Measurements from ENCODE around the gene FHAD1.

Gene FHAD1

DNA sequence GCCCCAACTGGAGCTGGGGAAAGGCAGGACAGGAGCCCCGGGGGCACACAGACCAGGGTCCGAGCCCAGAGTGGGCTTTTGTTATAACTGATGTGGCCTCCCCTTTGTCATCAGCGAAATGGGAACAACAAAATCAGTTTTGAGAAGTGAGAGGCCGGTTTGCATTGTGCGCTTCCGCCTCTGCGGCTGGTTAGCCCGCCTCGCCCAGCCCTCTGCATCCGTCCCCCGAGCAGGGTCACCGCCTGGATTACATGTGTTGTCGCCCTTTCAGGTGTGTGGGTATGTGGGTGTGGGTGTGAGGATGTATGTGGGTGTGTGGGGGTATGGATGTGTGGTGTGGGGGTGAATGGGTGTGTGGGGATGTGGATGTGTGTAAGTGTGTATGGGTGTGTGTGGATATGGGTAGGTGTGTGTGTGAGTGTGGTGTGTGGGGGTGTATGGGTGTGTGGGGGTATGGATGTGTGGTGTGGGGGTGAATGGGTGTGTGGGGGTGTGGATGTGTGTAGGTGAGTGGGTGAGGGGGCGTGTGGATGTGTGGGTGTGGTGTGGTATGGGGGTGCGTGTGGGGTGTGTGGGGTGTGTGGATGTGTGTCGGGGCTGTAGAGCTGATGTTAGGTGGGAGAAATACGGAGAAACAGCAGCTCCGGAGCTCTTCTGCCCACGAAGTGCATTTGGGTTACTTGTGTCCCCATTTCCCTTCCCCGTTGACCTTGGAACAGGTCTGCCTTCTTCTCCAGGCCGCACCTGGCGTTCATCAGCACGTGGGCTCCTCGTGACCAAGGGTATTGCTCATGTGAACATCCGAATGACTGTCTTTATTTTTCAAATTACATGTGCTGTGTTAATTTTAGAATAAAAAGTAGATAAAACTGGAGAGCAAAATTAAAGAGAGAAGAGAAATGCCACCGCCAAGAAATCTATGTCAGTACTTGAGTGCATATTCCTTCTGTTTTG lies 67.6 kb downstream of the FHAD1 start:
- Histone ChIP-seq H3K27ac (ENCODE audit: insufficient read depth, low read depth, low read length, poor library complexity, severe bottlenecking) (no peak overlapping the region), H3K4me1 (ENCODE audit: control insufficient read depth, insufficient read depth, low read length) (no peaks in the 10 kb centered on the region), H3K4me3 (ENCODE audit: insufficient read depth, low read depth, low read length) (no peak overlapping the region), H3K27me3 (ENCODE audit: control insufficient read depth, insufficient read depth, low read length, poor library complexity, severe bottlenecking) (no peaks in the 10 kb centered on the region), H3K36me3 (ENCODE audit: control insufficient read depth, insufficient read depth, low read length) (no peaks in the 10 kb centered on the region), H3K9me3 (ENCODE audit: control insufficient read depth, low read length) (no peaks in the 10 kb centered on the region)
- 95 to 97% methylated on average over 25 to 26 of the region's 26 CpGs for WGBS, 2 experiments

DNA sequence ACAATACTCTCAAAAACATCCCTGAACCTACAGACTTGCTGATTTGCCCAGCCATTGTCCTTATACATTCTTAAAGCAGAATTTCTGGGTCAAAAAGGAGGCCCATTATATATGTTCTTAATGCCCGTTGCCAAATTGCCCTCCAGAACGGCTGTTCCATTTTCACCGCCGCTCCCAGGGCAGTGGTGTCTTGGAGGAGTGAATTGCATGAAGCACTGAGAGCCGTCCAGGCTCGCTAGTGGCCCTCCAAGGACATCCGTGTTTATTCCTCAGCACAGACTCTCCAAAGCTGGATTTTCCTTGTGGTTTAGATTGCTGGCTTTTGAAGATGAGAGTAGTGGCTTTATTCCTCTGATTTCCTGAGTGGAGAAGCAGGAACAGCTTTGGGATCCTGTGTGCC lies 68.8 kb downstream of the FHAD1 start:
- WGBS, 2 experiments: 79 to 83% methylated on average over 7 of the region's 7 CpGs

DNA sequence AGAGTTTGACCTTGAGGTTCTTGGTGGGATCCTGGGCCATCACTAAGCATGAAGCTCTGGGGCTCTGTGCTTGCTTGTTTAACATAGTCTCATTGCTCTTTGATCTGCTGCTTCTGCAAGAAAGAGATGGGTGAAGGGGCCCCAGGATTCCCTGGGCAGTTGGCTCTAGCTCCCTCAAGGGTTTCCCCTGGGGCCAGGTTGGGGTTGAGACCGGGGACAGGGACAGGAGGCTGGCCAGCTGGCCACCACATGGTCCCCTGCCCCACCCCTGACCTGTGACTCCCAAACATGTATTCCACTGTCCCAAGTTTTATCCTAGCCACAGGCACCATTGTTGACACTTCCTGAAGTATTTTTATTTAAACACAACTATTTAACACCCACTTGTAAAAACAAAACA lies 69.5 kb downstream of the FHAD1 start:
- no peak overlapping the region for H3K27ac ChIP-seq (ENCODE audit: insufficient read depth, low read depth, low read length, poor library complexity, severe bottlenecking)
- no peak overlapping the region for H3K4me3 ChIP-seq (ENCODE audit: insufficient read depth, low read depth, low read length)
- H3K9me3 ChIP-seq (ENCODE audit: control insufficient read depth, low read length): no peaks in the 10 kb centered on the region
- WGBS, 2 experiments: 22 to 42% methylated on average over 1 of the region's 1 CpG
- no peaks in the 10 kb centered on the region for H3K27me3 ChIP-seq (ENCODE audit: control insufficient read depth, insufficient read depth, low read length, poor library complexity, severe bottlenecking)
- H3K4me1 ChIP-seq (ENCODE audit: control insufficient read depth, insufficient read depth, low read length): no peaks in the 10 kb centered on the region
- H3K36me3 ChIP-seq (ENCODE audit: control insufficient read depth, insufficient read depth, low read length): no peaks in the 10 kb centered on the region

More for the DNA sequence above, 68.8 kb downstream of the FHAD1 start:
- no peaks in the 10 kb centered on the region for H3K36me3 ChIP-seq (ENCODE audit: control insufficient read depth, insufficient read depth, low read length)
- no peaks in the 10 kb centered on the region for H3K27me3 ChIP-seq (ENCODE audit: control insufficient read depth, insufficient read depth, low read length, poor library complexity, severe bottlenecking)
- no peak overlapping the region for H3K27ac ChIP-seq (ENCODE audit: insufficient read depth, low read depth, low read length, poor library complexity, severe bottlenecking)
- H3K4me3 ChIP-seq (ENCODE audit: insufficient read depth, low read depth, low read length): no peak overlapping the region
- no peaks in the 10 kb centered on the region for H3K9me3 ChIP-seq (ENCODE audit: control insufficient read depth, low read length)
- no peaks in the 10 kb centered on the region for H3K4me1 ChIP-seq (ENCODE audit: control insufficient read depth, insufficient read depth, low read length)

GRCh38 chr1:15320267-15320666 lies 73.2 kb downstream of the FHAD1 start:
- Histone ChIP-seq H3K36me3 (ENCODE audit: control insufficient read depth, insufficient read depth, low read length) (no peaks in the 10 kb centered on the region), H3K9me3 (ENCODE audit: control insufficient read depth, low read length) (no peaks in the 10 kb centered on the region), H3K27me3 (ENCODE audit: control insufficient read depth, insufficient read depth, low read length, poor library complexity, severe bottlenecking) (no peaks in the 10 kb centered on the region), H3K27ac (ENCODE audit: insufficient read depth, low read depth, low read length, poor library complexity, severe bottlenecking) (no peak overlapping the region), H3K4me1 (ENCODE audit: control insufficient read depth, insufficient read depth, low read length) (peaks cover 12% of the 10 kb centered on the region), H3K4me3 (ENCODE audit: insufficient read depth, low read depth, low read length) (no peak overlapping the region)
- WGBS, 2 experiments: 93% methylated on average over 4 to 5 of the region's 5 CpGs

GRCh38 chr1:15321601-15322000 lies 74.6 kb downstream of the FHAD1 start:
- Histone ChIP-seq H3K36me3 (ENCODE audit: control insufficient read depth, insufficient read depth, low read length) (no peaks in the 10 kb centered on the region), H3K27ac (ENCODE audit: insufficient read depth, low read depth, low read length, poor library complexity, severe bottlenecking) (no peak overlapping the region), H3K9me3 (ENCODE audit: control insufficient read depth, low read length) (no peaks in the 10 kb centered on the region), H3K4me3 (ENCODE audit: insufficient read depth, low read depth, low read length) (no peak overlapping the region), H3K4me1 (ENCODE audit: control insufficient read depth, insufficient read depth, low read length) (peaks cover 12% of the 10 kb centered on the region), H3K27me3 (ENCODE audit: control insufficient read depth, insufficient read depth, low read length, poor library complexity, severe bottlenecking) (no peaks in the 10 kb centered on the region)
- 91 to 95% methylated on average over 2 of the region's 2 CpGs for WGBS, 2 experiments

DNA sequence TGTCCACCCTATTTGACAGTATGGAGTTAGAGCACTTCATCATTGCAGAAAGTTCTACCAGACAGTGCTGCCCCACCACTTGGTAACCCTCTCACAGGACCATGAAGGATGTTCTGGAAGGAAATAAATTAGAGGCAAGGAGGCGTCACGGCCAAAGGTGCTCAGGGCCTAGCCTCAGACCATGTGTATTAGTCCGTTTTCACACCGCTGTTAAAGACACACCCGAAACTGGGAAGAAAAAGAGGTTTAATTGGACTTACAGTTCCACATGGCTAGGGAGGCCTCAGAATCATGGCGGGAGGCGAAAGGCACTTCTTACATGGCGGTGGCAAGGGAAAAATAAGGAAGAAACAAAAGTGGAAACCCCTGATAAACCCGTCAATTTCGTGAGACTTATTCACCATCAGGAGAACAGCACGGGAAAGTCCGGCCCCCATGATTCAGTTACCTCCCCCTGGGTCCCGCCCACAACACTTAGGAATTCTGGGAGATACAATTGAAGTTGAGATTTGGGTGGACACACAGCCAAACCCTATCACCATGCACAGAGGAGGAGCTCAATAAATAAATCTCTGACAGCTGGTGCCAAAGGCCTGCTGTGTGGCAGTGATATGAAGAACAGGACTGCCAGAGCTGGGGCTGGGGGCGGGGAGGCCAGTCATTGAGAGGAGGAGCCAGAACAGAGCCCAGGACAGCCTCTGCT lies 75.8 kb downstream of the FHAD1 start:
- Histone ChIP-seq H3K27ac (ENCODE audit: insufficient read depth, low read depth, low read length, poor library complexity, severe bottlenecking) (no peak overlapping the region), H3K4me3 (ENCODE audit: insufficient read depth, low read depth, low read length) (no peak overlapping the region), H3K27me3 (ENCODE audit: control insufficient read depth, insufficient read depth, low read length, poor library complexity, severe bottlenecking) (no peaks in the 10 kb centered on the region), H3K4me1 (ENCODE audit: control insufficient read depth, insufficient read depth, low read length) (peaks cover 22% of the 10 kb centered on the region), H3K9me3 (ENCODE audit: control insufficient read depth, low read length) (no peaks in the 10 kb centered on the region), H3K36me3 (ENCODE audit: control insufficient read depth, insufficient read depth, low read length) (no peaks in the 10 kb centered on the region)
- 85 to 90% methylated on average over 14 of the region's 14 CpGs for WGBS, 2 experiments

- Histone ChIP-seq H3K36me3 (ENCODE audit: control insufficient read depth, insufficient read depth, low read length) (no peaks in the 10 kb centered on the region), H3K9me3 (ENCODE audit: control insufficient read depth, low read length) (no peaks in the 10 kb centered on the region), H3K27me3 (ENCODE audit: control insufficient read depth, insufficient read depth, low read length, poor library complexity, severe bottlenecking) (no peaks in the 10 kb centered on the region), H3K4me3 (ENCODE audit: insufficient read depth, low read depth, low read length) (no peak overlapping the region), H3K27ac (ENCODE audit: insufficient read depth, low read depth, low read length, poor library complexity, severe bottlenecking) (no peak overlapping the region), H3K4me1 (ENCODE audit: control insufficient read depth, insufficient read depth, low read length) (peaks cover 22% of the 10 kb centered on the region)
- 47 to 55% methylated on average over 13 to 15 of the region's 15 CpGs for WGBS, 2 experiments
Observed at GRCh38 chr1:15323351-15323988, 76.4 kb downstream of the FHAD1 start.

DNA sequence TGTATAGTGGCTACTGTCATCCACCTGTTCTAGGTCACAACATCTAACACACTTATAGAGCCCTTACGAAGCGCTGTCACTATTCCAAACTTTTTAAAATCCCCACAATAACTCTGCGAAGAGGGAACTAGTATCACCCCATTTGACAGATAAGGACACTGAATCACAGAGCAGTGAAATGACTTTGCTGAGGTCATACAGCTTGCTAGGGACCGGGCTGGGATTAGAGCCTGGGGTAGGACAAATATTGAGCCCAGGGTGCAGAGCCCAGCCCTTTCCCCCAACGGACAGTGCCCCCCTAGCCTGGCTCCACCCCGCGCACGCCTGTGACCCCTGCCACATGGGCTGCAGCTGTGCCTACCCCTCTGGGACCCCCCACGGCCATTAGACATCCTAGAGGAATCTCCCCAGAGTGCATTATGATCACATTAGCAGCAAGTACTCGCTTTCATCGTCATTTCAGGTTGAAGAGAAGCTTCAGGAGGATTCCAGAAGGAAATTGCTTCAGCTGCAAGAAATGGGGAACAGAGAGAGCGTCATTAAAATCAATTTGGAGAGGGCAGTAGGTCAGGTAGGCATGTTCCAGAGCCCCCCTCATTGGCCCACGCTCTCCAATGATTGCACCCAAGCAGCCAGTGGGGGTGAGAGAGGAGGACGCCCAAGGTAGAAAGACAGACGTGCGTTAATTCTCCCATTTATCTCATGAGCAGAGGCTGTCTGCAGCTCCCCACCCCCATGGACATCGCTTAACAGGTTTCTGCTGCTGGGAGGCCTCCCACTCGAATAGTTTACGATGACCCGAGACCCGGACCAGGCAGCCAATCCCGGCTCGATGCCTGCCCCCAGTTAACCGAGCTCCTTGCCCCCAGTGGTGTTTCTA lies 77.2 kb downstream of the FHAD1 start:
- no peaks in the 10 kb centered on the region for H3K27me3 ChIP-seq (ENCODE audit: control insufficient read depth, insufficient read depth, low read length, poor library complexity, severe bottlenecking)
- H3K4me3 ChIP-seq (ENCODE audit: insufficient read depth, low read depth, low read length): no peak overlapping the region
- H3K4me1 ChIP-seq (ENCODE audit: control insufficient read depth, insufficient read depth, low read length): peaks cover 22% of the 10 kb centered on the region
- H3K9me3 ChIP-seq (ENCODE audit: control insufficient read depth, low read length): no peaks in the 10 kb centered on the region
- no peak overlapping the region for H3K27ac ChIP-seq (ENCODE audit: insufficient read depth, low read depth, low read length, poor library complexity, severe bottlenecking)
- WGBS, 2 experiments: 83% methylated on average over 24 of the region's 24 CpGs
- H3K36me3 ChIP-seq (ENCODE audit: control insufficient read depth, insufficient read depth, low read length): no peaks in the 10 kb centered on the region

DNA sequence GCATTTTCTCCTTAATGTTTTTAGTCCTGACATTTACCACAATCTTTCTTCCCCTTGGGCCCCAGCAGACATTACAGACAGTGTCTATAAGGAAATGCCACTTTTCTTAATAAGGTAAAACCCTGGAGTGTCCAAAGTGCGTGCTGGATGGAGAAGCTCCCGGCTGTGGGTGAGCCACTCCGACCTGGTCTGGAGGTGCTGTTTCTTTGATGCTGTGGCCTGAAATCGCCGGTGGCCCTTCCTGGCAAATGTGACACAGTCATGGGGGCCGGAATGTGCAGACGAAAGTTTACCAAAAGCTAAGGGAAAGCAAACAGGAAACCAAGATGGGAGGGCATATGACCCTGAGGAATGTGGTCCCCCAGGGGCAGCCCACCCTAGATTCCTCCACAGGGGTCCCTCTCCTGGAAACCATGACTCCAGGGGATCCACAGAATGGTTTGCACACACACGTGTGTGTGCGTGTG lies 77.9 kb downstream of the FHAD1 start:
- WGBS, 2 experiments: 90% methylated on average over 7 to 9 of the region's 9 CpGs
- no peak overlapping the region for H3K27ac ChIP-seq (ENCODE audit: insufficient read depth, low read depth, low read length, poor library complexity, severe bottlenecking)
- no peaks in the 10 kb centered on the region for H3K36me3 ChIP-seq (ENCODE audit: control insufficient read depth, insufficient read depth, low read length)

More for the DNA sequence above, 77.9 kb downstream of the FHAD1 start:
- no peaks in the 10 kb centered on the region for H3K27me3 ChIP-seq (ENCODE audit: control insufficient read depth, insufficient read depth, low read length, poor library complexity, severe bottlenecking)
- no peaks in the 10 kb centered on the region for H3K9me3 ChIP-seq (ENCODE audit: control insufficient read depth, low read length)
- H3K4me1 ChIP-seq (ENCODE audit: control insufficient read depth, insufficient read depth, low read length): peaks cover 22% of the 10 kb centered on the region
- no peak overlapping the region for H3K4me3 ChIP-seq (ENCODE audit: insufficient read depth, low read depth, low read length)
